PC-9 (cell line): ENCODE measurements around the gene CENPP. TPM values are rescaled to one million over a fixed set of nuclear protein-coding genes. Genes with fewer than 3 reads are reported as not detected.

Experiments
- BruUV-seq: library from RNA; stranded (reverse); fragments of 400-500 nt; replicated peaks from 2 replicates; lab custom pipeline; 2021; lab: Mats Ljungman, UMichigan
- CTCF ChIA-PET: fragments of 300-600 bp; sonication (Branson Sonifier 250); formaldehyde crosslinking; loops from one replicate; lab custom pipeline; 2022; ENCODE audit warnings: antibody characterized with exemption; lab: Charles Lee
- POLR2A ChIA-PET: fragments of 300-600 bp; sonication (Branson Sonifier 250); formaldehyde crosslinking; loops from one replicate; lab custom pipeline; 2022; ENCODE audit warnings: antibody characterized with exemption; ENCODE audit not compliant: unreplicated experiment; lab: Charles Lee
- DNase-seq, 2 experiments: peaks; one replicate each; pipeline versions ENCODE4 v3.0.0 to v3.0.0-alpha.2; 2015 to 2022; ENCODE audit warnings: mixed read lengths in 1 of 2
- H2AFZ ChIP-seq: fragments of 200-600 bp; sonication (generic); 2 replicates; pipeline ENCODE4 v1.8.1; 2017; ENCODE audit warnings: antibody characterized with exemption
- H3F3A ChIP-seq: fragments of 200-600 bp; sonication (generic); 2 replicates; pipeline ENCODE4 v1.8.1; 2017; ENCODE audit warnings: antibody characterized with exemption, mild to moderate bottlenecking, low read depth; ENCODE audit not compliant: insufficient read depth
- H3K27ac ChIP-seq: fragments of 200-600 bp; sonication (generic); 2 replicates; pipeline ENCODE4 v1.6.1; 2016; ENCODE audit warnings: mixed run types
- H3K27me3 ChIP-seq: fragments of 200-600 bp; sonication (generic); 2 replicates; pipeline ENCODE4 v1.6.1; 2016; ENCODE audit warnings: low read depth, mixed run types; ENCODE audit not compliant: insufficient read depth
- H3K36me3 ChIP-seq: fragments of 200-600 bp; sonication (generic); 2 replicates; pipeline ENCODE4 v1.6.1; 2016; ENCODE audit warnings: low read depth, mixed run types
- H3K4me1 ChIP-seq: fragments of 200-600 bp; sonication (generic); replicated peaks from 2 replicates; pipeline ENCODE4 v1.6.1; 2016; ENCODE audit warnings: mixed run types; ENCODE audit not compliant: insufficient read depth
- H3K4me2 ChIP-seq: fragments of 200-600 bp; sonication (generic); 2 replicates; pipeline ENCODE4 v1.6.1; 2017; ENCODE audit warnings: mixed run types
- H3K4me3 ChIP-seq: fragments of 200-600 bp; sonication (generic); 2 replicates; pipeline ENCODE4 v1.6.1; 2016; ENCODE audit warnings: mixed run types
- H3K79me2 ChIP-seq: fragments of 200-600 bp; sonication (generic); 2 replicates; pipeline ENCODE4 v1.6.1; 2017; ENCODE audit warnings: low read depth, mixed run types
- H3K9me2 ChIP-seq: fragments of 200-600 bp; sonication (generic); 2 replicates; pipeline ENCODE4 v1.8.1; 2017; ENCODE audit warnings: mild to moderate bottlenecking; ENCODE audit not compliant: insufficient read depth
- H3K9me3 ChIP-seq: fragments of 200-600 bp; sonication (generic); 2 replicates; pipeline ENCODE4 v1.8.1; 2016; ENCODE audit warnings: low read depth; ENCODE audit not compliant: insufficient read depth
- H4K20me1 ChIP-seq: fragments of 200-600 bp; sonication (generic); 2 replicates; pipeline ENCODE4 v1.8.1; 2017; ENCODE audit not compliant: insufficient read depth
- EZH2 ChIP-seq: fragments of 200-600 bp; sonication (generic); IDR thresholded peaks from 2 replicates; pipeline ENCODE4 v1.8.0; 2017; ENCODE audit warnings: antibody characterized with exemption, low read depth
- intact Hi-C: fragments of 100-400 bp; cut with micrococcal nuclease; formaldehyde crosslinking; loops from one replicate; pipeline ENCODE4 v1.10.0; 2022; ENCODE audit not compliant: unreplicated experiment
- total RNA-seq: library from RNA; stranded (reverse); gene quantifications from 2 replicates; pipeline ENCODE4 v1.2.3, GENCODE V29; 2021
- TF ChIP-seq, protein P1 (sequence below): fragments of 200-600 bp; sonication (generic); conservative IDR thresholded peaks from 2 replicates; pipeline ENCODE4 v1.6.1; 2017; ENCODE audit warnings: mixed run types, antibody characterized with exemption, mild to moderate bottlenecking, moderate library complexity

Gene CENPP
- total RNA-seq, 1 experiment from 2014 or later: 10.0 TPM

DNA sequence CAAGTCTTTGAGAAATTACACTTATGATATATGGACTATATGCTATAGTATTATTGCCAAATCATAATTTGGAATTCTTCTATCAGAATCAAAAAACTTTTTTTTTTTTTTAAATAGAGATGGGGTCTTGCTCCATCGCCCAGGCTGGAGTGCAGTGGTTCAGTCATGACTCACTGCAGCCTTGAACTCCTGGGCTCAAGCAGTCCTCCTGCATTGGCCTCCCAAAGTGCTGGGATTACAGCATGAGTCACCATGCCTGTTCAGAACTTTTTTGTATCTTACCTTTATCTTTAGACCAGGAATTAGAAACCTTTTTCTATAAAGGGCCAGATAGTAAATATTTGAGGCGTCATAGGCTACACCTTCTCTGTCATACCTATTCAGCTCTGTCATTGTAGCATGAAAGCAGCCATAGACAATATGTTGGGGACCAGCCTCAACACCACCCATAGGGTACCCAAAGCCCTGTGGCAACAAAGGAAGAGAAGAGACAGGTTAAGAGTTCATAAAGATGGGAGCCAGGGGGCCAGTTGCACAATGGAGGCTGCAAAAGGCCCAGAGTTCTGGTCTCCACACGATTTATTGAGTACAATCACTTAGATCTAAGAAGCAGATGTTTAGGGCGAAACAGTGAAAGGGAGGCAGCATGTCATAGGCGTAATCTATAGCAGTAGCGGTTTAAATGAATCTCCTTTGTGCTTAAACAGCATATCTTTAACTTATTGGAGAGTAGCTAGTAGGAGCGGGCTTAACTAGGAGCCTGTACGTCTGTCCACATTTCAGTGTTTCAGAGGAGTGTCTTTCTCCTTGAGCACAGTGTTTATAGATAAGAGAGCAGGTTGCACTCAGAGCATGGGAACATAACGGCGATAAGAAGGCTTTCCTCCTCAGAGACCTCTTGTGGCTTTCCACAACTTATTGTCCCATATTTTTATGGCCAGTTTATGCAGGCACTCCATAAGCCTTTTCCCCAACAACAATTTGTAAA is 197.5 kb downstream of the CENPP start:
- BruUV-seq: no TSS peak
- H3F3A ChIP-seq: no peaks in the 10 kb centered on the region
- H3K79me2 ChIP-seq: no peaks in the 10 kb centered on the region
- H3K4me3 ChIP-seq: no peak overlapping the region
- no peaks in the 10 kb centered on the region for H3K4me1 ChIP-seq
- H3K9me2 ChIP-seq: no peaks in the 10 kb centered on the region
- H2AFZ ChIP-seq: no peak overlapping the region
- no peak overlapping the region for H3K27ac ChIP-seq
- no peaks in the 10 kb centered on the region for H3K27me3 ChIP-seq
- H3K36me3 ChIP-seq: no peaks in the 10 kb centered on the region
- H3K4me2 ChIP-seq: no peak overlapping the region
- no peak for TF ChIP-seq EZH2
- TF ChIP-seq, protein P1, sequence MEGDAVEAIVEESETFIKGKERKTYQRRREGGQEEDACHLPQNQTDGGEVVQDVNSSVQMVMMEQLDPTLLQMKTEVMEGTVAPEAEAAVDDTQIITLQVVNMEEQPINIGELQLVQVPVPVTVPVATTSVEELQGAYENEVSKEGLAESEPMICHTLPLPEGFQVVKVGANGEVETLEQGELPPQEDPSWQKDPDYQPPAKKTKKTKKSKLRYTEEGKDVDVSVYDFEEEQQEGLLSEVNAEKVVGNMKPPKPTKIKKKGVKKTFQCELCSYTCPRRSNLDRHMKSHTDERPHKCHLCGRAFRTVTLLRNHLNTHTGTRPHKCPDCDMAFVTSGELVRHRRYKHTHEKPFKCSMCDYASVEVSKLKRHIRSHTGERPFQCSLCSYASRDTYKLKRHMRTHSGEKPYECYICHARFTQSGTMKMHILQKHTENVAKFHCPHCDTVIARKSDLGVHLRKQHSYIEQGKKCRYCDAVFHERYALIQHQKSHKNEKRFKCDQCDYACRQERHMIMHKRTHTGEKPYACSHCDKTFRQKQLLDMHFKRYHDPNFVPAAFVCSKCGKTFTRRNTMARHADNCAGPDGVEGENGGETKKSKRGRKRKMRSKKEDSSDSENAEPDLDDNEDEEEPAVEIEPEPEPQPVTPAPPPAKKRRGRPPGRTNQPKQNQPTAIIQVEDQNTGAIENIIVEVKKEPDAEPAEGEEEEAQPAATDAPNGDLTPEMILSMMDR: no peak
- DNase-seq: no peak
- H4K20me1 ChIP-seq: no peaks in the 10 kb centered on the region
- no peaks in the 10 kb centered on the region for H3K9me3 ChIP-seq
- ChIA-PET POLR2A (no interaction called here), CTCF (no interaction called here)
- intact Hi-C loops: no loop called here

DNA sequence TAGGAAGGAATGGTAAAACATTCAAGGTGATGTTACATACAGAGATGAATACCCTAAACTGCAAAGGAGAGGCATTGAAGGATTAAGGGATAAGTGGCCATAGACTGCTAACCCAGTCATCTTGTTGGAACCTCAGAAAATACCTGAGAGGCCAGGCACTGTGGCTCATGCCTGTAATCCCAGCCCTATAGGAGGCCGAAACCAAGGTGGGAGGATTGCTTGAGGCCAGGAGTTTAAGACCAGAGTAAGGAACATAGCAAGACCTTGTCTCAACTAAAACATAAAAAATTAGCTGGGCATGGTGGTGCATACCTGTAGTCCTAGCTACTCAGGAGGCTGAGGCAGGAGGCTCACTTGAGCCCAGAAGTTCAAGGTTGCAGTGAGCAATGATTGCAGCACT is 199.1 kb downstream of the CENPP start:
- CTCF ChIA-PET: no interaction called here
- Histone ChIP-seq H3K79me2 (no peaks in the 10 kb centered on the region), H3K9me3 (no peaks in the 10 kb centered on the region), H3K36me3 (no peaks in the 10 kb centered on the region), H3K4me1 (no peaks in the 10 kb centered on the region), H3K4me2 (no peak overlapping the region), H3K27ac (no peak overlapping the region), H3K27me3 (no peaks in the 10 kb centered on the region), H2AFZ (no peak overlapping the region), H3K9me2 (no peaks in the 10 kb centered on the region), H4K20me1 (no peaks in the 10 kb centered on the region), H3K4me3 (no peak overlapping the region), H3F3A (no peaks in the 10 kb centered on the region)
- intact Hi-C loops: no loop called here
- POLR2A ChIA-PET: no interaction called here
- DNase-seq: no peak
- TF ChIP-seq, protein P1: no peak
- TF ChIP-seq EZH2: no peak
- no TSS peak for BruUV-seq

- intact Hi-C loops: no loop called here
Observed at GRCh38 chr9:92525306-92525705, 199.6 kb downstream of the CENPP start.

More at GRCh38 chr9:92525306-92525705, 199.6 kb downstream of the CENPP start:
- H3K4me2 ChIP-seq: no peak overlapping the region
- no peak overlapping the region for H3K27ac ChIP-seq
- H2AFZ ChIP-seq: no peak overlapping the region
- H3K36me3 ChIP-seq: no peaks in the 10 kb centered on the region
- H3K4me3 ChIP-seq: no peak overlapping the region
- no peaks in the 10 kb centered on the region for H3F3A ChIP-seq
- TF ChIP-seq, protein P1: no peak
- TF ChIP-seq EZH2: no peak
- H3K27me3 ChIP-seq: no peaks in the 10 kb centered on the region
- ChIA-PET CTCF (no interaction called here), POLR2A (no interaction called here)
- H3K79me2 ChIP-seq: no peaks in the 10 kb centered on the region
- no peaks in the 10 kb centered on the region for H4K20me1 ChIP-seq
- no peaks in the 10 kb centered on the region for H3K4me1 ChIP-seq
- H3K9me3 ChIP-seq: no peaks in the 10 kb centered on the region
- DNase-seq: no peak
- no TSS peak for BruUV-seq
- H3K9me2 ChIP-seq: no peaks in the 10 kb centered on the region
